NCI-H146 treated with DMSO at 0.1 percent for 48 hours (cell line): ENCODE data around the gene PRSS36.
A peak's percentile ranks its signal among the peaks of the same experiment; 100 is the strongest.
"Not testable (repeated sequence)": the region's sequence is repeated elsewhere in the genome, so short reads cannot be mapped to it uniquely, and the experiment has no call there.

Source experiments
- DNase-seq: peaks from one replicate; lab custom pipeline; 2025; ENCODE audit not compliant: unreplicated experiment; lab: John Stamatoyannopoulos, UW

Gene PRSS36

GRCh38 chr16:31106509-31107464 is 43.1 kb downstream of the PRSS36 start:
- DNase-seq: no peak

GRCh38 chr16:31105677-31106213 is 44.1 kb downstream of the PRSS36 start:
- DNase-seq: no peak

- not testable (repeated sequence) for DNase-seq
Observed at GRCh38 chr16:31100876-31101641, 48.8 kb downstream of the PRSS36 start.

GRCh38 chr16:31099860-31100638 is 49.8 kb downstream of the PRSS36 start:
- DNase-seq: no peak

GRCh38 chr16:31094424-31095120 is 55.3 kb downstream of the PRSS36 start, which contains the start of gene VKORC1:
TSS of gene VKORC1 (minus strand) at chr16:31094797. CDS start at chr16:31094729, 68 bp downstream.
- peak; percentile 99 for DNase-seq

GRCh38 chr16:31094088-31094423 is 55.8 kb downstream of the PRSS36 start:
- peak; percentile 21 for DNase-seq

- DNase-seq: peak; percentile 52
Observed at GRCh38 chr16:31093132-31093703, 56.6 kb downstream of the PRSS36 start.

GRCh38 chr16:31092330-31092729 is 57.5 kb downstream of the PRSS36 start:
- no peak for DNase-seq

GRCh38 chr16:31090540-31090939 is 59.3 kb downstream of the PRSS36 start:
- no peak for DNase-seq

- no peak for DNase-seq
Observed at GRCh38 chr16:31089199-31089598, 60.7 kb downstream of the PRSS36 start.
